Thyroid gland (tissue), 4 donors: ENCODE results near the gene CDC42EP5. TPM values are rescaled to one million over a fixed set of nuclear protein-coding genes. Genes with fewer than 3 reads are reported as not detected.
"Not testable (repeated sequence)": the region's sequence is repeated elsewhere in the genome, so short reads cannot be mapped to it uniquely, and the experiment has no call there.

Source experiments
- DNase-seq, 2 donors: peaks; one replicate each; pipeline ENCODE4 v3.0.0-alpha.2; 2019
- H3K27ac ChIP-seq, 3 donors: fragments of 200-600 bp; sonication (generic); 1 replicate in 2 of 3; 2 replicates in 1 of 3; pipeline ENCODE4 v1.5.1; 2016 to 2019; ENCODE audit warnings: mild to moderate bottlenecking in 1 of 3, moderate library complexity in 1 of 3
- H3K27me3 ChIP-seq: fragments of 200-600 bp; sonication (generic); one replicate; pipeline ENCODE4 v1.5.1; 2019
- H3K36me3 ChIP-seq, 2 donors: fragments of 200-600 bp; sonication (generic); one replicate each; pipeline ENCODE4 v1.5.1; 2016 to 2019
- H3K4me1 ChIP-seq, 2 donors: fragments of 200-600 bp; sonication (generic); one replicate each; pipeline ENCODE4 v1.5.1; 2017 to 2019
- H3K4me3 ChIP-seq, 3 donors: fragments of 200-600 bp; sonication (generic); replicated peaks in 1 of 3; 1 replicate in 2 of 3; 2 replicates in 1 of 3; pipeline ENCODE4 v1.5.1; 2016; ENCODE audit warnings: mild to moderate bottlenecking in 1 of 3
- H3K9me3 ChIP-seq: fragments of 200-600 bp; sonication (generic); one replicate; pipeline ENCODE4 v1.5.1; 2017
- CTCF ChIP-seq, 6 experiments: fragments of 200-600 bp in 3 of 6; fragments of 450-650 bp in 3 of 6; sonication (generic) in 3 of 6; IDR thresholded peaks; one replicate each; pipeline ENCODE4 v1.5.1; 2016 to 2019; ENCODE audit warnings: antibody characterized with exemption in 6 of 6, mild to moderate bottlenecking in 2 of 6, inconsistent platforms in 1 of 6, moderate library complexity in 1 of 6
- POLR2A ChIP-seq, 2 donors: fragments of 450-650 bp; IDR thresholded peaks; one replicate each; pipeline ENCODE4 v1.6.1; 2017; ENCODE audit warnings: antibody characterized with exemption in 2 of 2, mild to moderate bottlenecking in 2 of 2, moderate library complexity in 1 of 2
- WGBS, 2 donors: methylation state at CpG; one replicate each; pipeline ENCODE4 v1.1.5; 2017; 5-methylcytosine and 5-hydroxymethylcytosine counted together
- intact Hi-C: fragments of 100-400 bp; cut with DNase I; formaldehyde crosslinking; loops from one replicate; pipeline ENCODE4 v1.15.1; 2023
- total RNA-seq, 4 donors: library from RNA; depleted of rRNA; stranded (reverse); fragments of >200 nt; gene quantifications; one replicate each; pipeline ENCODE4 v1.2.3, GENCODE V29; 2016

Gene CDC42EP5
- total RNA-seq, 4 donors from 2014 or later, result 1.8 to 18.7 (median 12.1) TPM

GRCh38 chr19:54475706-54476105 lies 2.6 kb upstream of the CDC42EP5 start:
- intact Hi-C loops, result no loop called here
- Histone ChIP-seq H3K36me3 (no peaks in the 10 kb centered on the region), H3K27ac (no peak overlapping the region), H3K27me3 (peaks cover 5% of the 10 kb centered on the region), H3K4me1 (peaks cover 8 to 16% of the 10 kb centered on the region in 2 donors), H3K9me3 (no peaks in the 10 kb centered on the region), H3K4me3 (no peak overlapping the region)
- DNase-seq, result no peak
- 85 to 86% methylated on average over 11 of the region's 11 CpGs for WGBS, 2 donors
- TF ChIP-seq POLR2A (IDR thresholded peaks at IDR 0.05), result no peak
- TF ChIP-seq CTCF (IDR thresholded peaks at IDR 0.05), result no peak

- intact Hi-C loops, result no loop called here
- Histone ChIP-seq H3K9me3 (no peaks in the 10 kb centered on the region), H3K4me3 (no peak overlapping the region), H3K36me3 (no peaks in the 10 kb centered on the region), H3K27ac (no peak overlapping the region), H3K27me3 (peaks cover 5% of the 10 kb centered on the region), H3K4me1 (peaks cover 10 to 19% of the 10 kb centered on the region in 2 donors)
- DNase-seq, result no peak
- TF ChIP-seq POLR2A (IDR thresholded peaks at IDR 0.05) (no peak), CTCF (IDR thresholded peaks at IDR 0.05) (no peak)
- WGBS, 2 donors, result 62 to 78% methylated on average over 6 of the region's 6 CpGs
These were observed 836 bp upstream of the CDC42EP5 start for GRCh38 chr19:54473892-54474372.

- TF ChIP-seq CTCF (IDR thresholded peaks at IDR 0.05) (no peak), POLR2A (IDR thresholded peaks at IDR 0.05) (no peak)
- Histone ChIP-seq H3K36me3 (no peaks in the 10 kb centered on the region), H3K27me3 (peaks cover 5% of the 10 kb centered on the region), H3K4me1 (peaks cover 10 to 19% of the 10 kb centered on the region in 2 donors), H3K27ac (peak overlapping the region in 2 of 3 donors; percentile 65 to 67), H3K4me3 (peak overlapping the region in 1 of 3 donors; percentile 30), H3K9me3 (no peaks in the 10 kb centered on the region)
- intact Hi-C loops, result no loop called here
- 0 to 4% methylated on average over 7 to 25 of the region's 60 CpGs for WGBS, 2 donors
- DNase-seq, result peak in 1 of 2 donors; percentile 22
These were observed 1.9 kb downstream of the CDC42EP5 start for GRCh38 chr19:54470991-54471782.

- WGBS, 2 donors, result 68 to 77% methylated on average over 10 of the region's 10 CpGs
- TF ChIP-seq CTCF (IDR thresholded peaks at IDR 0.05), result no peak
- no peak for TF ChIP-seq POLR2A (IDR thresholded peaks at IDR 0.05)
- DNase-seq, result no peak
- Histone ChIP-seq H3K27ac (peak overlapping the region in 1 of 3 donors; percentile 67), H3K9me3 (no peaks in the 10 kb centered on the region), H3K36me3 (no peaks in the 10 kb centered on the region), H3K27me3 (peaks cover 5% of the 10 kb centered on the region), H3K4me1 (peaks cover 10 to 19% of the 10 kb centered on the region in 2 donors), H3K4me3 (no peak overlapping the region)
- intact Hi-C loops, result no loop called here
These were observed 2.7 kb downstream of the CDC42EP5 start for GRCh38 chr19:54470276-54470887.

GRCh38 chr19:54469496-54469934 lies 3.6 kb downstream of the CDC42EP5 start:
- Histone ChIP-seq H3K4me1 (peaks cover 10 to 19% of the 10 kb centered on the region in 2 donors), H3K9me3 (no peaks in the 10 kb centered on the region), H3K4me3 (no peak overlapping the region), H3K36me3 (no peaks in the 10 kb centered on the region), H3K27ac (no peak overlapping the region), H3K27me3 (peaks cover 5% of the 10 kb centered on the region)
- intact Hi-C loops, result no loop called here
- TF ChIP-seq CTCF (IDR thresholded peaks at IDR 0.05) (no peak), POLR2A (IDR thresholded peaks at IDR 0.05) (no peak)
- DNase-seq, result no peak
- WGBS, 2 donors, result 32 to 35% methylated on average over 8 of the region's 8 CpGs

GRCh38 chr19:54466110-54466480 lies 7.0 kb downstream of the CDC42EP5 start:
- H3K4me1 ChIP-seq, result peaks cover 19 to 31% of the 10 kb centered on the region in 2 donors
- intact Hi-C loops, H3K4me3 ChIP-seq, DNase-seq, H3K27ac ChIP-seq, H3K27me3 ChIP-seq, H3K9me3 ChIP-seq: not testable (repeated sequence)
- H3K36me3 ChIP-seq, result peaks cover 3 to 13% of the 10 kb centered on the region in 2 donors
- WGBS, 2 donors, result 97 to 99% methylated on average over 12 to 14 of the region's 14 CpGs
